Smooth muscle cell (in vitro differentiated cells): ENCODE data around the gene ANGPTL1. TPM values are rescaled to one million over a fixed set of nuclear protein-coding genes. Genes with fewer than 3 reads are reported as not detected.
A peak's percentile ranks its signal among the peaks of the same experiment; 100 is the strongest.

Experiments used
- DNase-seq: peaks from one replicate; lab custom pipeline; 2025; ENCODE audit not compliant: unreplicated experiment; lab: John Stamatoyannopoulos, UW
- H2AFZ ChIP-seq: fragments of 200-600 bp; sonication (generic); 2 replicates; pipeline ENCODE4 v1.6.0; 2016; ENCODE audit warnings: antibody characterized with exemption, low read depth, mild to moderate bottlenecking
- H3F3A ChIP-seq: fragments of 200-600 bp; sonication (generic); 2 replicates; pipeline ENCODE4 v1.6.0; 2017; ENCODE audit warnings: antibody characterized with exemption, low read depth
- H3K27ac ChIP-seq: fragments of 200-600 bp; sonication (generic); 2 replicates; pipeline ENCODE4 v1.5.1; 2016; ENCODE audit warnings: low read depth, mild to moderate bottlenecking
- H3K27me3 ChIP-seq: fragments of 200-600 bp; sonication (generic); 2 replicates; pipeline ENCODE4 v1.6.1; 2016; ENCODE audit warnings: low read depth, mild to moderate bottlenecking
- H3K36me3 ChIP-seq: fragments of 200-600 bp; sonication (generic); 2 replicates; pipeline ENCODE4 v1.5.1; 2016; ENCODE audit warnings: low read depth
- H3K4me1 ChIP-seq: fragments of 200-600 bp; sonication (generic); 2 replicates; pipeline ENCODE4 v1.5.1; 2016; ENCODE audit warnings: low read depth
- H3K4me2 ChIP-seq: fragments of 200-600 bp; sonication (generic); 2 replicates; pipeline ENCODE4 v1.6.0; 2016; ENCODE audit warnings: mild to moderate bottlenecking
- H3K4me3 ChIP-seq: fragments of 200-600 bp; sonication (generic); 2 replicates; pipeline ENCODE4 v1.5.1; 2016; ENCODE audit warnings: mild to moderate bottlenecking
- H3K79me2 ChIP-seq: fragments of 200-600 bp; sonication (generic); 2 replicates; pipeline ENCODE4 v1.6.0; 2016; ENCODE audit warnings: low read depth, mild to moderate bottlenecking
- H3K9ac ChIP-seq: fragments of 200-600 bp; sonication (generic); 2 replicates; pipeline ENCODE4 v1.6.0; 2016; ENCODE audit warnings: low read depth
- H3K9me3 ChIP-seq: fragments of 200-600 bp; sonication (generic); replicated peaks from 2 replicates; pipeline ENCODE4 v1.5.1; 2016; ENCODE audit warnings: low read depth
- H4K20me1 ChIP-seq: fragments of 200-600 bp; sonication (generic); 2 replicates; pipeline ENCODE4 v1.6.0; 2016; ENCODE audit warnings: low read depth
- WGBS: methylation state at CpG from one replicate; pipeline ENCODE4 v1.1.7; 2016; ENCODE audit warnings: low lambda C conversion rate; 5-methylcytosine and 5-hydroxymethylcytosine counted together
- polyA plus RNA-seq: library from polyadenylated mRNA; unstranded; fragments of >200 nt; fragmentation: Nextera tagmentation; extraction: Ambion mirVana; gene quantifications from 2 replicates; pipeline ENCODE4 v1.2.1, GENCODE V29; 2016
- total RNA-seq: library from RNA; depleted of rRNA; stranded (reverse); fragments of >200 nt; gene quantifications from 2 replicates; pipeline ENCODE4 v1.2.3, GENCODE V29; 2014
- TF ChIP-seq, protein P1 (sequence below): fragments of 200-600 bp; sonication (generic); IDR thresholded peaks from 2 replicates; pipeline ENCODE4 v1.5.1; 2017; ENCODE audit warnings: borderline replicate concordance, mild to moderate bottlenecking, antibody characterized with exemption; ENCODE audit not compliant: insufficient read depth, poor library complexity, severe bottlenecking

ANGPTL1 gene
- total and polyA plus RNA-seq, 2 experiments from 2014 or later = 5.0 to 7.5 TPM

DNA sequence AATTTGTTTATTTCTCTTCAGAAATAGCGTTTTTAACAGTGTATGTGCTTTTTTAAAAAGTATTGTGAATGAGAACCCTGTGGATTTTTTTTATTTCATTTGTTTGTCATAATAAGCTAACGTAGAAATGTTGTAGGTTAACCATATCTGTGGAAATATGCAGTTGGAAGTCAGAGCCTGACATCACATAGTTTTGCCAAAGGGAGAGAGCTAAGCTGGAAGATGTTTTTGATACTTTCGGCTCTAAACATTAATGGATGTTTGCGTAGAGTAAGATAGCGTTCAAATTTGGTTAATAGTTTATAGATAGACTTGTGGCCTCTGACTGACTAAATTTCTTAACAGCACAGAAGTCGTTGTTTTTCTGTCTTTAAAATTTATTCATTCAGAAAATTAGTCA, 47.4 kb upstream of the ANGPTL1 start:
- Histone ChIP-seq H3K4me2 (no peak overlapping the region), H2AFZ (no peak overlapping the region), H3K9ac (no peak overlapping the region), H3K27ac (no peak overlapping the region), H3K79me2 (no peaks in the 10 kb centered on the region), H3K9me3 (no peaks in the 10 kb centered on the region), H3F3A (no peaks in the 10 kb centered on the region), H3K27me3 (no peaks in the 10 kb centered on the region), H3K4me3 (no peak overlapping the region), H4K20me1 (no peaks in the 10 kb centered on the region), H3K4me1 (no peaks in the 10 kb centered on the region), H3K36me3 (no peaks in the 10 kb centered on the region)
- TF ChIP-seq, protein P1, sequence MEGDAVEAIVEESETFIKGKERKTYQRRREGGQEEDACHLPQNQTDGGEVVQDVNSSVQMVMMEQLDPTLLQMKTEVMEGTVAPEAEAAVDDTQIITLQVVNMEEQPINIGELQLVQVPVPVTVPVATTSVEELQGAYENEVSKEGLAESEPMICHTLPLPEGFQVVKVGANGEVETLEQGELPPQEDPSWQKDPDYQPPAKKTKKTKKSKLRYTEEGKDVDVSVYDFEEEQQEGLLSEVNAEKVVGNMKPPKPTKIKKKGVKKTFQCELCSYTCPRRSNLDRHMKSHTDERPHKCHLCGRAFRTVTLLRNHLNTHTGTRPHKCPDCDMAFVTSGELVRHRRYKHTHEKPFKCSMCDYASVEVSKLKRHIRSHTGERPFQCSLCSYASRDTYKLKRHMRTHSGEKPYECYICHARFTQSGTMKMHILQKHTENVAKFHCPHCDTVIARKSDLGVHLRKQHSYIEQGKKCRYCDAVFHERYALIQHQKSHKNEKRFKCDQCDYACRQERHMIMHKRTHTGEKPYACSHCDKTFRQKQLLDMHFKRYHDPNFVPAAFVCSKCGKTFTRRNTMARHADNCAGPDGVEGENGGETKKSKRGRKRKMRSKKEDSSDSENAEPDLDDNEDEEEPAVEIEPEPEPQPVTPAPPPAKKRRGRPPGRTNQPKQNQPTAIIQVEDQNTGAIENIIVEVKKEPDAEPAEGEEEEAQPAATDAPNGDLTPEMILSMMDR = no peak
- 94% methylated on average over 6 of the region's 6 CpGs for WGBS
- no peak for DNase-seq

DNA sequence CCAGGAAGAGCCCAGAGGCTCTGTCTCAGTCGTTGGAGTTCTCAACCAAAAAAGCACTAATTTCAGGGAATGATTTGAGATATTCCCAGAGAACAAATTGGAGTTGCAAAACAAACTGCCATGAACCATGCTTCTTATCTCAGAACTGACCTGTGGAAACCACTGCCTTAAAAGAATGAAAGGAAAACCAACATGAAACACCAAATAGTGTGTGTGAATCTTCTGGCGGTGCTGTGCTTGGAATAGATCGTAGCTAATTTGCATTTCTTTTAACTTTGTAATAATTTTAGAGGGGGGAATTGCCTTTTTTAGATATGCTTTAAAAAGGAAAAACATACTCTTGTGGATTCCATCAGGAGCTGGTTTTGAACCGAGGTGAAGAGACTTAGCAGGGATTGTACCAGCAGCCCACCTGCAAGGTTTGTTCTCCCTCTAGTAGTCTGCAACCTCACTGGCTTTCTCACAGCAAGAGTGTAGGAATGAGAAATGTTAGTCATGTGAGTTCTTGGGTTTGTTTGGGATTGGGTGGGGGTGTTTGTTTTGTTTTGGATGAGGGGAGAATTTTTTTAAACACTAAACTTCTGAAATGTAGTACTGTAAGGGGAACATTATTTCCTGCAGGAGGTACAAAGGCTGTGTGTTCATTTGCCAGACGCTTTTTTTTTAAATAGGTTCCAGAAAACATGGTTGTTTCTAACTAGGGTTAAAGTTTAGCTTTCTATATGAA, 45.7 kb upstream of the ANGPTL1 start:
- Histone ChIP-seq H3K4me1 (no peaks in the 10 kb centered on the region), H4K20me1 (no peaks in the 10 kb centered on the region), H3K4me2 (no peak overlapping the region), H3K9me3 (no peaks in the 10 kb centered on the region), H2AFZ (no peak overlapping the region), H3K79me2 (no peaks in the 10 kb centered on the region), H3F3A (no peaks in the 10 kb centered on the region), H3K9ac (no peak overlapping the region), H3K27me3 (no peaks in the 10 kb centered on the region), H3K27ac (no peak overlapping the region), H3K4me3 (no peak overlapping the region), H3K36me3 (no peaks in the 10 kb centered on the region)
- DNase-seq = no peak
- TF ChIP-seq, protein P1 = no peak
- 92% methylated on average over 5 of the region's 5 CpGs for WGBS

DNA sequence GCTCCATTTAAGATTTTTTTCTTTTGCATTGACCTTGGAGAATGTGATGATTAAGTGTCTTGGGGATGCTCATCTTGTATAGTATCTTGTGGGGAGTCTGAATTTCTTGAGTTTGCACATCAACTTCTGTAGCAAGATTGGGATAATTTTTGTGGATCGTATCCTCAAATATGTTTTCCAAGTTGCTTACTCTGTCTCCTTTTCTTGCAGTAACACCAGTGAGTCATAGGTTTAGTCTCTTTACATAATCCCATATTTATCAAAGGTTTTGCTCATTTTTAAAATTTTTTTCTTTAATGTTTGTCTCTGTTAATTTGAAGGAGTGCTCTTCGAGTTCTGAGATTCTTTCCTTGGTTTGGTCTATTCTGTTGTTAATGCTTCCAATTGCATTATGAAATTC, 41.7 kb upstream of the ANGPTL1 start:
- H4K20me1 ChIP-seq = no peaks in the 10 kb centered on the region
- H3K4me1 ChIP-seq = no peaks in the 10 kb centered on the region
- no peaks in the 10 kb centered on the region for H3K79me2 ChIP-seq
- no peak overlapping the region for H2AFZ ChIP-seq
- H3K4me2 ChIP-seq = peak overlapping the region; percentile 55
- H3K9me3 ChIP-seq = no peaks in the 10 kb centered on the region
- WGBS = 51% methylated on average over 2 of the region's 2 CpGs
- no peaks in the 10 kb centered on the region for H3F3A ChIP-seq
- H3K4me3 ChIP-seq = no peak overlapping the region
- peak overlapping the region; percentile 39 for H3K27ac ChIP-seq
- TF ChIP-seq, protein P1 = no peak
- no peak for DNase-seq
- no peaks in the 10 kb centered on the region for H3K27me3 ChIP-seq
- no peaks in the 10 kb centered on the region for H3K36me3 ChIP-seq
- H3K9ac ChIP-seq = no peak overlapping the region

DNA sequence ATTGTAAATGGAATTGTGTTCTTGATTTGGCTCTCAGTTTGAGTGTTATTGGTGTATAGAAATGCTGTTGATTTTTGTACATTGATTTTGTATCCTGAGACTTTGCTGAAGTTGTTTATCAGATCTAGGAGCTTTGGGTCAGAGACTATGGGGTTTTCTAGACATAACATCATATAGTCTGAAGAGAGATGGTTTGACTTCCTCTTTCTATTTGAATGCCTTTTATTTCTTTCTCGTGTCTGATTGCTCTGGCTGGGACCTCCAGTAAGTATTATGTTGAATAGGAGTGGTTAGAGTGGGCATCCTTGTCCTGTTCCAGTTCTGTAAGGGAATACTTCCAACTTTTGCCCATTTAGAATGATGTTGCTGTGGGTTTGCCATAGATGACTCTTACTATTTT, 39.1 kb upstream of the ANGPTL1 start:
- Histone ChIP-seq H3K79me2 (no peaks in the 10 kb centered on the region), H3K27me3 (no peaks in the 10 kb centered on the region), H3K9me3 (no peaks in the 10 kb centered on the region), H3K36me3 (no peaks in the 10 kb centered on the region), H3K4me3 (no peak overlapping the region), H3K9ac (no peak overlapping the region), H2AFZ (no peak overlapping the region), H4K20me1 (no peaks in the 10 kb centered on the region), H3K4me1 (no peaks in the 10 kb centered on the region), H3K4me2 (no peak overlapping the region), H3K27ac (no peak overlapping the region), H3F3A (no peaks in the 10 kb centered on the region)
- 90% methylated on average over 1 of the region's 1 CpG for WGBS
- DNase-seq = no peak
- TF ChIP-seq, protein P1 = no peak
